ENCODE results near the gene C13orf46. TPM values are rescaled to one million over a fixed set of nuclear protein-coding genes. Genes with fewer than 3 reads are reported as not detected.

Gene C13orf46
- total and polyA plus RNA-seq, 10 of the 15 experiments (the other 5 are each of a cell fraction or from before 2014, with no cell fraction given): 0.01 to 0.18 (median 0.09) TPM; not detected in 6

DNA sequence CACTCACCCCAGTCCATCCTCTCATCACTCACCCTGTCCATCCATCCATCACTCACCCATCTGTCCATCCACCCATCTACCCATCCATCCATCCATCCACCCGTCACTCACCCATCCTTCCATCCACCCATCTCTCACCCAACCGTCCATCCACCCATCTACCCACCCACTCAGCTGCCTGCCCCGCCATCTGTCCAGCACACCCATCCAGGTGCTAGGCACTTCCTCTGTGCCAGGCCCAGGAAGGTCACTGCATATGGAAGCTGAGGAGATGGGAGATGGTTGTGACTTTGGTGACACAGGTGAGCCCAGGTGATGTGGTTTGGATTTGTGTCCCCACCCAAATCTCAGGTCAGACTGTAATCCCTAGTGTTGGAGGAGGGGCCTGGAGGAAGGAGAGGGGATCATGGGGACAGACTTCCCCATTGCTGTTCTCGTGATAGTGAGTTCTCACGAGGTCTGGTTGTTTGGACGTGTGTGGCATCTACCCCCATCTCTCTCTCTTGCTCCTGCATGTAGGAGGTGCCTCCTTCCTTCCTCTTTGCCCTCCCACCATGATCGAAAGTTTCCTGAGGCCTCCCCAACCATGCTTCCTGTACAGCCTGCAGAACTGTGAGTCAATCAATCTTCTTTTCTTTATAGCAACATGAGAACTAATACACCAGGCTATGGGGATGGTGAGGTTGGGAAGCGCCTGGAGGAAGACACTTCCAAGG is 15.9 kb upstream of the C13orf46 start:
- no peak overlapping the region for H3K9ac ChIP-seq (ENCODE audit: control insufficient read depth, insufficient read depth, low read length)
- no TSS peak for BruUV-seq (replicated peaks)
- no peak overlapping the region for H3K4me3 ChIP-seq
- H3K4me2 ChIP-seq (ENCODE audit: control insufficient read depth, insufficient read depth): no peak overlapping the region
- POLR2A ChIA-PET: no interaction called here
- no peak overlapping the region for H3K27ac ChIP-seq (ENCODE audit: control insufficient read depth, insufficient read depth)
- TF ChIP-seq ZNF687 (IDR thresholded peaks at IDR 0.05) (no peak), YY1 (IDR thresholded peaks at IDR 0.05; ENCODE audit: low read depth, low read length) (no peak), NBN (IDR thresholded peaks at IDR 0.05) (no peak), TARDBP (IDR thresholded peaks at IDR 0.05; ENCODE audit: borderline replicate concordance) (no peak), RUNX3 (IDR thresholded peaks at IDR 0.05; ENCODE audit: low read length) (no peak), ASH2L (IDR thresholded peaks at IDR 0.05; ENCODE audit: borderline replicate concordance, low read depth) (no peak), RAD51 (IDR thresholded peaks at IDR 0.05) (no peak), BACH1 (IDR thresholded peaks at IDR 0.05; ENCODE audit: borderline replicate concordance) (no peak), POLR2AphosphoS2 (IDR thresholded peaks at IDR 0.05; ENCODE audit: low read depth, low read length) (no peak), BRCA1 (IDR thresholded peaks at IDR 0.05; ENCODE audit: low read depth, low read length) (no peak), ZBED1 (IDR thresholded peaks at IDR 0.05; ENCODE audit: borderline replicate concordance) (no peak)
- TF ChIP-seq, protein P1, sequence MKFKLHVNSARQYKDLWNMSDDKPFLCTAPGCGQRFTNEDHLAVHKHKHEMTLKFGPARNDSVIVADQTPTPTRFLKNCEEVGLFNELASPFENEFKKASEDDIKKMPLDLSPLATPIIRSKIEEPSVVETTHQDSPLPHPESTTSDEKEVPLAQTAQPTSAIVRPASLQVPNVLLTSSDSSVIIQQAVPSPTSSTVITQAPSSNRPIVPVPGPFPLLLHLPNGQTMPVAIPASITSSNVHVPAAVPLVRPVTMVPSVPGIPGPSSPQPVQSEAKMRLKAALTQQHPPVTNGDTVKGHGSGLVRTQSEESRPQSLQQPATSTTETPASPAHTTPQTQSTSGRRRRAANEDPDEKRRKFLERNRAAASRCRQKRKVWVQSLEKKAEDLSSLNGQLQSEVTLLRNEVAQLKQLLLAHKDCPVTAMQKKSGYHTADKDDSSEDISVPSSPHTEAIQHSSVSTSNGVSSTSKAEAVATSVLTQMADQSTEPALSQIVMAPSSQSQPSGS (IDR thresholded peaks at IDR 0.05; ENCODE audit: low read length): no peak
- TF ChIP-seq, protein P2, sequence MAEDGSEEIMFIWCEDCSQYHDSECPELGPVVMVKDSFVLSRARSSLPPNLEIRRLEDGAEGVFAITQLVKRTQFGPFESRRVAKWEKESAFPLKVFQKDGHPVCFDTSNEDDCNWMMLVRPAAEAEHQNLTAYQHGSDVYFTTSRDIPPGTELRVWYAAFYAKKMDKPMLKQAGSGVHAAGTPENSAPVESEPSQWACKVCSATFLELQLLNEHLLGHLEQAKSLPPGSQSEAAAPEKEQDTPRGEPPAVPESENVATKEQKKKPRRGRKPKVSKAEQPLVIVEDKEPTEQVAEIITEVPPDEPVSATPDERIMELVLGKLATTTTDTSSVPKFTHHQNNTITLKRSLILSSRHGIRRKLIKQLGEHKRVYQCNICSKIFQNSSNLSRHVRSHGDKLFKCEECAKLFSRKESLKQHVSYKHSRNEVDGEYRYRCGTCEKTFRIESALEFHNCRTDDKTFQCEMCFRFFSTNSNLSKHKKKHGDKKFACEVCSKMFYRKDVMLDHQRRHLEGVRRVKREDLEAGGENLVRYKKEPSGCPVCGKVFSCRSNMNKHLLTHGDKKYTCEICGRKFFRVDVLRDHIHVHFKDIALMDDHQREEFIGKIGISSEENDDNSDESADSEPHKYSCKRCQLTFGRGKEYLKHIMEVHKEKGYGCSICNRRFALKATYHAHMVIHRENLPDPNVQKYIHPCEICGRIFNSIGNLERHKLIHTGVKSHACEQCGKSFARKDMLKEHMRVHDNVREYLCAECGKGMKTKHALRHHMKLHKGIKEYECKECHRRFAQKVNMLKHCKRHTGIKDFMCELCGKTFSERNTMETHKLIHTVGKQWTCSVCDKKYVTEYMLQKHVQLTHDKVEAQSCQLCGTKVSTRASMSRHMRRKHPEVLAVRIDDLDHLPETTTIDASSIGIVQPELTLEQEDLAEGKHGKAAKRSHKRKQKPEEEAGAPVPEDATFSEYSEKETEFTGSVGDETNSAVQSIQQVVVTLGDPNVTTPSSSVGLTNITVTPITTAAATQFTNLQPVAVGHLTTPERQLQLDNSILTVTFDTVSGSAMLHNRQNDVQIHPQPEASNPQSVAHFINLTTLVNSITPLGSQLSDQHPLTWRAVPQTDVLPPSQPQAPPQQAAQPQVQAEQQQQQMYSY (CRISPR knock-in tag; IDR thresholded peaks at IDR 0.05): no peak
- TF ChIP-seq, protein P3, sequence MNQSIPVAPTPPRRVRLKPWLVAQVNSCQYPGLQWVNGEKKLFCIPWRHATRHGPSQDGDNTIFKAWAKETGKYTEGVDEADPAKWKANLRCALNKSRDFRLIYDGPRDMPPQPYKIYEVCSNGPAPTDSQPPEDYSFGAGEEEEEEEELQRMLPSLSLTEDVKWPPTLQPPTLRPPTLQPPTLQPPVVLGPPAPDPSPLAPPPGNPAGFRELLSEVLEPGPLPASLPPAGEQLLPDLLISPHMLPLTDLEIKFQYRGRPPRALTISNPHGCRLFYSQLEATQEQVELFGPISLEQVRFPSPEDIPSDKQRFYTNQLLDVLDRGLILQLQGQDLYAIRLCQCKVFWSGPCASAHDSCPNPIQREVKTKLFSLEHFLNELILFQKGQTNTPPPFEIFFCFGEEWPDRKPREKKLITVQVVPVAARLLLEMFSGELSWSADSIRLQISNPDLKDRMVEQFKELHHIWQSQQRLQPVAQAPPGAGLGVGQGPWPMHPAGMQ (IDR thresholded peaks at IDR 0.05; ENCODE audit: borderline replicate concordance): no peak
- SMC1A ChIA-PET (ENCODE audit: uncharacterized antibody, unreplicated experiment): no interaction called here
- in situ Hi-C loops (cut with MboI): no loop called here
- DNase-seq (ENCODE audit: low read depth, low spot score) (no peak), FAIRE-seq (no peak), ATAC-seq (no peak)
- H3K79me2 ChIP-seq (ENCODE audit: control insufficient read depth, insufficient read depth, low read length): no peaks in the 10 kb centered on the region
- H3K36me3 ChIP-seq (ENCODE audit: control insufficient read depth in 2 of 2, insufficient read depth in 2 of 2, low read length in 1 of 2): peaks cover 5 to 8% of the 10 kb centered on the region in 2 experiments; a peak in 3 of 4 replicates
- H4K20me1 ChIP-seq (ENCODE audit: control insufficient read depth, insufficient read depth): no peaks in the 10 kb centered on the region
- H3K4me1 ChIP-seq (ENCODE audit: control insufficient read depth, insufficient read depth, low read length): no peaks in the 10 kb centered on the region; the same call in 1 of the 2 replicates
- H2AFZ ChIP-seq (ENCODE audit: control insufficient read depth, low read depth, low read length): no peak overlapping the region
- intact Hi-C loops (cut with micrococcal nuclease; ENCODE audit: unreplicated experiment): no loop called here
- no peaks in the 10 kb centered on the region for H3K27me3 ChIP-seq (replicated peaks in 1 of 2; ENCODE audit: control insufficient read depth in 2 of 2, insufficient read depth in 2 of 2, low read length in 1 of 2)
- RAD21 ChIA-PET (ENCODE audit: unreplicated experiment): no interaction called here
- 47% methylated on average over 8 of the region's 8 CpGs for WGBS (ENCODE audit: insufficient coverage, insufficient replicate concordance, low lambda C conversion rate, missing lambda C conversion rate)
- CTCF ChIA-PET: no interaction called here
- no peaks in the 10 kb centered on the region; the same call in 2 of the 3 replicates for H3K9me3 ChIP-seq (replicated peaks; ENCODE audit: control insufficient read depth, insufficient read depth, low read length)
